GM21737 (cell line): ENCODE results near the gene CENPN.
A peak's percentile ranks its signal among the peaks of the same experiment; 100 is the strongest.

Experiments
- ATAC-seq: cut with Tn5 transposase; IDR thresholded peaks from one replicate; pipeline ENCODE4 v1.9.1; 2021; ENCODE audit warnings: mild to moderate bottlenecking, moderate library complexity; ENCODE audit not compliant: unreplicated experiment

Gene CENPN

GRCh38 chr16:81006813-81007695 lies at the start of gene CENPN, which contains the start of gene CMC2:
Gene CENPN, plus strand, starts transcription at chr16:81007214. Its CDS starts 4,726 bp downstream, at chr16:81011940.
Gene CMC2, minus strand, starts transcription at chr16:81006885. Its CDS starts 9,491 bp downstream, at chr16:80997394.
- peak; percentile 78 for ATAC-seq

GRCh38 chr16:80958284-80958683 lies 48.7 kb upstream of the CENPN start:
- ATAC-seq = no peak

GRCh38 chr16:80962879-80963278 lies 44.1 kb upstream of the CENPN start:
- ATAC-seq = no peak

- ATAC-seq = no peak
These were observed 42.7 kb upstream of the CENPN start for GRCh38 chr16:80964351-80964750.

GRCh38 chr16:80966617-80967016 lies 40.4 kb upstream of the CENPN start:
- ATAC-seq = no peak

- no peak for ATAC-seq
These were observed 38.5 kb upstream of the CENPN start for GRCh38 chr16:80968386-80969113.

GRCh38 chr16:80969114-80969484 lies 37.9 kb upstream of the CENPN start:
- no peak for ATAC-seq

- ATAC-seq = no peak
These were observed 35.2 kb upstream of the CENPN start for GRCh38 chr16:80971819-80972218.

- no peak for ATAC-seq
These were observed 34.4 kb upstream of the CENPN start for GRCh38 chr16:80972611-80973010.

- no peak for ATAC-seq
These were observed 33.0 kb upstream of the CENPN start for GRCh38 chr16:80973991-80974390.

GRCh38 chr16:80974649-80975376 lies 32.2 kb upstream of the CENPN start:
- no peak for ATAC-seq

GRCh38 chr16:80976946-80977345 lies 30.1 kb upstream of the CENPN start:
- ATAC-seq = no peak

- ATAC-seq = no peak
These were observed 25.9 kb upstream of the CENPN start for GRCh38 chr16:80981103-80981502.

GRCh38 chr16:80982646-80983045 lies 24.4 kb upstream of the CENPN start:
- ATAC-seq = no peak

GRCh38 chr16:80984124-80984892 lies 22.7 kb upstream of the CENPN start:
- ATAC-seq = no peak

- ATAC-seq = no peak
These were observed 21.4 kb upstream of the CENPN start for GRCh38 chr16:80985611-80986010.

GRCh38 chr16:80986557-80986956 lies 20.5 kb upstream of the CENPN start:
- no peak for ATAC-seq

- ATAC-seq = no peak
These were observed 18.3 kb upstream of the CENPN start for GRCh38 chr16:80988756-80989155.

GRCh38 chr16:80989801-80990200 lies 17.2 kb upstream of the CENPN start:
- no peak for ATAC-seq

GRCh38 chr16:80990577-80990976 lies 16.4 kb upstream of the CENPN start:
- ATAC-seq = no peak

GRCh38 chr16:80990978-80991377 lies 16.0 kb upstream of the CENPN start:
- no peak for ATAC-seq
